Ascending aorta (tissue), 2 donors: ENCODE measurements around the gene SUMO3. TPM values are rescaled to one million over a fixed set of nuclear protein-coding genes. Genes with fewer than 3 reads are reported as not detected.

Experiments used
- DNase-seq, 2 donors: peaks; one replicate each; pipeline ENCODE4 v3.0.0-alpha.2; 2019; ENCODE audit warnings: low spot score in 2 of 2
- H3K27ac ChIP-seq, 2 donors: fragments of 200-600 bp; sonication (generic); one replicate each; pipeline ENCODE4 v1.5.1; 2016 to 2017; ENCODE audit warnings: mild to moderate bottlenecking in 1 of 2
- H3K27me3 ChIP-seq: fragments of 200-600 bp; sonication (generic); one replicate; pipeline ENCODE4 v1.5.1; 2017
- H3K36me3 ChIP-seq, 2 donors: fragments of 200-600 bp; sonication (generic); one replicate each; pipeline ENCODE4 v1.5.1; 2016
- H3K4me1 ChIP-seq, 2 donors: fragments of 200-600 bp; sonication (generic); one replicate each; pipeline ENCODE4 v1.5.1; 2016 to 2017; ENCODE audit warnings: mild to moderate bottlenecking in 1 of 2
- H3K4me3 ChIP-seq, 2 donors: fragments of 200-600 bp; sonication (generic); one replicate each; pipeline ENCODE4 v1.5.1; 2016 to 2017; ENCODE audit warnings: mild to moderate bottlenecking in 1 of 2
- H3K9me3 ChIP-seq, 2 donors: fragments of 200-600 bp; sonication (generic); one replicate each; pipeline ENCODE4 v1.5.1; 2016
- CTCF ChIP-seq, 3 experiments: fragments of 200-600 bp in 2 of 3; fragments of 450-650 bp in 1 of 3; sonication (generic) in 2 of 3; IDR thresholded peaks; one replicate each; pipeline ENCODE4 v1.5.1; 2016 to 2019; ENCODE audit warnings: antibody characterized with exemption in 3 of 3, mild to moderate bottlenecking in 1 of 3, moderate library complexity in 1 of 3
- intact Hi-C: fragments of 100-400 bp; cut with DNase I; formaldehyde crosslinking; loops from one replicate; pipeline ENCODE4 v1.15.1; 2023
- total RNA-seq: library from RNA; depleted of rRNA; stranded (reverse); fragments of >200 nt; gene quantifications from one replicate; pipeline ENCODE4 v1.1.0, GENCODE V29; 2016

SUMO3 gene
- total RNA-seq, 1 donor from 2014 or later: 69.2 TPM

- H3K4me3 ChIP-seq: no peak overlapping the region
- H3K4me1 ChIP-seq: peaks cover 0 to 6% of the 10 kb centered on the region in 2 donors
- H3K9me3 ChIP-seq: no peaks in the 10 kb centered on the region
These were observed 25.9 kb downstream of the SUMO3 start for GRCh38 chr21:44791993-44792392.

GRCh38 chr21:44791246-44791645 lies 26.6 kb downstream of the SUMO3 start:
- peaks cover 0 to 6% of the 10 kb centered on the region in 2 donors for H3K4me1 ChIP-seq
- intact Hi-C loops: no loop called here
- H3K27me3 ChIP-seq: no peaks in the 10 kb centered on the region
- DNase-seq: no peak
- no peak for TF ChIP-seq CTCF (IDR thresholded peaks at IDR 0.05)
- H3K9me3 ChIP-seq: no peaks in the 10 kb centered on the region
- no peak overlapping the region for H3K4me3 ChIP-seq
- peaks cover 0 to 5% of the 10 kb centered on the region in 2 donors for H3K36me3 ChIP-seq
- H3K27ac ChIP-seq: no peak overlapping the region

More at GRCh38 chr21:44791993-44792392, 25.9 kb downstream of the SUMO3 start:
- peaks cover 0 to 10% of the 10 kb centered on the region in 2 donors for H3K36me3 ChIP-seq
- intact Hi-C loops: no loop called here
- no peak for TF ChIP-seq CTCF (IDR thresholded peaks at IDR 0.05)
- no peaks in the 10 kb centered on the region for H3K27me3 ChIP-seq
- no peak for DNase-seq
- H3K27ac ChIP-seq: no peak overlapping the region

- no peaks in the 10 kb centered on the region for H3K27me3 ChIP-seq
- H3K9me3 ChIP-seq: no peaks in the 10 kb centered on the region
- no peak overlapping the region for H3K4me3 ChIP-seq
- H3K27ac ChIP-seq: no peak overlapping the region
- intact Hi-C loops: no loop called here
- peaks cover 0 to 3% of the 10 kb centered on the region in 2 donors for H3K36me3 ChIP-seq
- no peak for TF ChIP-seq CTCF (IDR thresholded peaks at IDR 0.05)
- no peak for DNase-seq
- peaks cover 0 to 6% of the 10 kb centered on the region in 2 donors for H3K4me1 ChIP-seq
These were observed 27.5 kb downstream of the SUMO3 start for GRCh38 chr21:44790368-44790767.

- TF ChIP-seq CTCF (IDR thresholded peaks at IDR 0.05): no peak
- H3K27me3 ChIP-seq: no peaks in the 10 kb centered on the region
- H3K4me1 ChIP-seq: peaks cover 0 to 6% of the 10 kb centered on the region in 2 donors
- H3K9me3 ChIP-seq: no peaks in the 10 kb centered on the region
- peaks cover 0 to 3% of the 10 kb centered on the region in 2 donors for H3K36me3 ChIP-seq
- DNase-seq: no peak
- no peak overlapping the region for H3K4me3 ChIP-seq
- intact Hi-C loops: no loop called here
- no peak overlapping the region for H3K27ac ChIP-seq
These were observed 28.0 kb downstream of the SUMO3 start for GRCh38 chr21:44789880-44790279.

GRCh38 chr21:44785620-44786335 lies 32.1 kb downstream of the SUMO3 start:
- H3K36me3 ChIP-seq: peaks cover 4 to 9% of the 10 kb centered on the region in 2 donors
- H3K9me3 ChIP-seq: no peaks in the 10 kb centered on the region
- intact Hi-C loops: no loop called here
- no peak overlapping the region for H3K27ac ChIP-seq
- no peak for TF ChIP-seq CTCF (IDR thresholded peaks at IDR 0.05)
- no peak for DNase-seq
- H3K27me3 ChIP-seq: no peaks in the 10 kb centered on the region
- H3K4me1 ChIP-seq: no peaks in the 10 kb centered on the region
- H3K4me3 ChIP-seq: no peak overlapping the region
